Activated CD8-positive, alpha-beta memory T cell treated with anti-CD3 and anti-CD28 coated beads, Interleukin-2, amount 50 U/mL, for 4 hours (primary cell): ENCODE measurements around the gene CPNE2.
"Not testable (repeated sequence)": the region's sequence is repeated elsewhere in the genome, so short reads cannot be mapped to it uniquely, and the experiment has no call there.

Experiments
- DNase-seq: peaks from one replicate; pipeline ENCODE4 v3.0.0-alpha.2; 2020

CPNE2 gene

GRCh38 chr16:57069635-57070370 lies 22.6 kb upstream of the CPNE2 start:
- DNase-seq, result no peak

GRCh38 chr16:57070424-57070823 lies 22.0 kb upstream of the CPNE2 start:
- no peak for DNase-seq

- not testable (repeated sequence) for DNase-seq
Measured at GRCh38 chr16:57071081-57071732, 21.2 kb upstream of the CPNE2 start.

GRCh38 chr16:57071831-57072582 lies 20.4 kb upstream of the CPNE2 start:
- DNase-seq, result no peak

GRCh38 chr16:57072616-57073275 lies 19.6 kb upstream of the CPNE2 start:
- no peak for DNase-seq

- no peak for DNase-seq
Measured at GRCh38 chr16:57077714-57078113, 14.7 kb upstream of the CPNE2 start.

GRCh38 chr16:57081744-57082143 lies 10.6 kb upstream of the CPNE2 start:
- DNase-seq, result no peak

- no peak for DNase-seq
Measured at GRCh38 chr16:57082664-57083063, 9.7 kb upstream of the CPNE2 start.

GRCh38 chr16:57083485-57084126 lies 8.8 kb upstream of the CPNE2 start:
- no peak for DNase-seq

GRCh38 chr16:57084257-57084770 lies 8.1 kb upstream of the CPNE2 start:
- peak; percentile 73 for DNase-seq

GRCh38 chr16:57084996-57085395 lies 7.4 kb upstream of the CPNE2 start:
- no peak for DNase-seq

- DNase-seq, result no peak
Measured at GRCh38 chr16:57087003-57087402, 5.4 kb upstream of the CPNE2 start.

- no peak for DNase-seq
Measured at GRCh38 chr16:57089406-57089805, 3.0 kb upstream of the CPNE2 start.

GRCh38 chr16:57091200-57091974 lies 996 bp upstream of the CPNE2 start:
- DNase-seq, result no peak

- DNase-seq, result peak; percentile 60
Measured at GRCh38 chr16:57092786-57093411, 516 bp downstream of the CPNE2 start.

GRCh38 chr16:57093666-57094564 lies 1.5 kb downstream of the CPNE2 start:
- DNase-seq, result no peak

- no peak for DNase-seq
Measured at GRCh38 chr16:57094911-57095310, 2.5 kb downstream of the CPNE2 start.

- DNase-seq, result no peak
Measured at GRCh38 chr16:57096192-57096591, 3.8 kb downstream of the CPNE2 start.

- DNase-seq, result no peak
Measured at GRCh38 chr16:57096793-57097192, 4.4 kb downstream of the CPNE2 start.

- DNase-seq, result no peak
Measured at GRCh38 chr16:57098188-57098841, 5.9 kb downstream of the CPNE2 start.
